GM18519 (cell line): ENCODE data around the gene ETNK1.

Source experiments
- ATAC-seq: cut with Tn5 transposase; IDR thresholded peaks from one replicate; pipeline ENCODE4 v1.9.1; 2021; ENCODE audit warnings: mild to moderate bottlenecking, moderate library complexity; ENCODE audit not compliant: unreplicated experiment, low FRiP score

Gene ETNK1

DNA sequence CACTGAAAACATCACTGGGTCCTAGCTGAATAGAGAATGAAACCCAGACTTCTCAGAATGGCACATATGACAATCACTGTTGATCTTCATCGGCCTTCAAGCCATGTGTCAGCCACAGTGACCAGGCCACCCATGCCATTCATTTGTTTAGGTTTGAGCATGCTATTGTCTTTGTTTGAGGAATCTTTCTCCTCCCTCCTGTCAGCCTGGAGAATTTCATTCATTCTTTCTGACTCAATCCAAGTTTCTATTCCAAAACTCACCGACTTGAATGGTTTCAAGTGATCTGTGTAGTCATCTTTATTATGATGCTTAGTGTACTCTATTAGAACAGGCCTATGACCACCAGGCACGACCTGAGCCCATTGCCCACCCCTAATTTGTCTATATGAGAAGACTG is 106.3 kb downstream of the ETNK1 start:
- no peak for ATAC-seq

DNA sequence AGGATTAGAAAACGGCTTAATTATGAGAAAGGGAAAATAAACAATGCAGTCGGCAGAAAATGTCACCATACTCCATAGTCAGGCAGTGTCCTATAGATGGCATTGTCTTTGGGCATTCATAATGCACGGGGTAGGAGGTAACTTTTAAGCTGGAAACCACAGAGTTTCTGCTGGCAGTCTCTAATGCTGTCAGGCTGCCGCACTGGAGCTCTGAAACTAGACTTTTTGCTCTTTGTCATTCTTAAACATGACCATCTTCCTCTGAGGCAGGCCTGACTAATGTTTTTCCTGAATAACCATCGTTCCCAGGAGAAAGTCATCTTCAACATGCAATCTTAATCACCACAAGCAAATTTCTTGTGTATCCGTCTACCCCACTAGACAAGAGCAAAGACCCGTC is 108.8 kb downstream of the ETNK1 start:
- ATAC-seq, result no peak

- ATAC-seq, result no peak
Observed at GRCh38 chr12:22738945-22739344, 114.0 kb downstream of the ETNK1 start.
